Epithelial cell of proximal tubule (primary cell): ENCODE data around the gene FGFR2. TPM values are rescaled to one million over a fixed set of nuclear protein-coding genes. Genes with fewer than 3 reads are reported as not detected.

Experiments
- DNase-seq: peaks from one replicate; pipeline ENCODE4 v3.0.0-alpha.2; 2011; ENCODE audit warnings: low read depth
- H3K4me3 ChIP-seq: 2 replicates; pipeline ENCODE4 v1.5.1; 2011; ENCODE audit warnings: low read depth, mild to moderate bottlenecking, low read length
- total RNA-seq: library from RNA; depleted of rRNA; stranded (reverse); fragments of >200 nt; gene quantifications from 2 replicates; pipeline ENCODE4 v1.2.3, GENCODE V29; 2015
- TF ChIP-seq, protein P1 (sequence below): conservative IDR thresholded peaks from 2 replicates; pipeline ENCODE4 v1.5.1; 2012; ENCODE audit warnings: low read depth, mild to moderate bottlenecking, low read length

Gene FGFR2
- total RNA-seq, 1 donor from 2014 or later, result 1.6 TPM

DNA sequence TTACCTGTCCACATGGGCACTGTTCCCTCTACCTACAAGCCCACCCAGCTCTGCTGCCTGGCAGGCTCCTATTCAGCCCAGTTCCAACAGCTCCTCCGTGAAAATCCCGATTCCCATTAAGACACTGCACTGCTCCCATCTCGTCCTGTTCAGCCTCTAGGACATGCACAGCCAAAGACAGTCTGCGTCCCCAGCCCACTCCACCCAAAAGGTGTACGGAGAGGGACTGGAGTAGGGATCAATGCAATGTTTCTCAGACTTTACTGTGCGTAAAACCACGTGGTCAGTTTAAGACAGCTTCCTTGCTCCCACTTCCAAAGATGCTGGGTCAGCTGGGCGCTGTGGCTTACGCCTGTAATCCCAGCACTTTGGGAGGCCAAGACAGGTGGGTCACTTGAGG lies 19.9 kb downstream of the FGFR2 start:
- no peak for DNase-seq
- H3K4me3 ChIP-seq, result no peak overlapping the region
- TF ChIP-seq, protein P1, sequence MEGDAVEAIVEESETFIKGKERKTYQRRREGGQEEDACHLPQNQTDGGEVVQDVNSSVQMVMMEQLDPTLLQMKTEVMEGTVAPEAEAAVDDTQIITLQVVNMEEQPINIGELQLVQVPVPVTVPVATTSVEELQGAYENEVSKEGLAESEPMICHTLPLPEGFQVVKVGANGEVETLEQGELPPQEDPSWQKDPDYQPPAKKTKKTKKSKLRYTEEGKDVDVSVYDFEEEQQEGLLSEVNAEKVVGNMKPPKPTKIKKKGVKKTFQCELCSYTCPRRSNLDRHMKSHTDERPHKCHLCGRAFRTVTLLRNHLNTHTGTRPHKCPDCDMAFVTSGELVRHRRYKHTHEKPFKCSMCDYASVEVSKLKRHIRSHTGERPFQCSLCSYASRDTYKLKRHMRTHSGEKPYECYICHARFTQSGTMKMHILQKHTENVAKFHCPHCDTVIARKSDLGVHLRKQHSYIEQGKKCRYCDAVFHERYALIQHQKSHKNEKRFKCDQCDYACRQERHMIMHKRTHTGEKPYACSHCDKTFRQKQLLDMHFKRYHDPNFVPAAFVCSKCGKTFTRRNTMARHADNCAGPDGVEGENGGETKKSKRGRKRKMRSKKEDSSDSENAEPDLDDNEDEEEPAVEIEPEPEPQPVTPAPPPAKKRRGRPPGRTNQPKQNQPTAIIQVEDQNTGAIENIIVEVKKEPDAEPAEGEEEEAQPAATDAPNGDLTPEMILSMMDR, result no peak

DNA sequence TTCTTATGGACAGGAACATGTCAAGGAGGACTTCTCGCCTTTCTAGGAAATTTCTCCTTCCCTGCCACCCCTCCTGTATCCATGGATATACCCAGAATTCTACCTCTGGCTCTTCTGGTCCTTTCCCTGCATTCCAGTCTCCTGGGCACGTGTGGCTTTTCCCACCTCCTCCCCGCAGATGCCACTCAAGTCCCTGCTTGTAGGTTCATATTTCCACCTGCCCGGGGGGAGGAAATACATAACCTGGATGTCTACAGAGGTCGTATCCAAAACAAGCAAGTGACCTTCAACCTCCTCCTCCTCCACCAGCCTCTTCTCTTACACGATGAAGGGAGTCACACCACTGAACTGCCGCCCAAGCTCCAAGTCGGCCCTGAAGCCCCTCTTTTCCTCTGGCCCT lies 20.7 kb downstream of the FGFR2 start:
- DNase-seq, result no peak
- H3K4me3 ChIP-seq, result no peak overlapping the region

DNA sequence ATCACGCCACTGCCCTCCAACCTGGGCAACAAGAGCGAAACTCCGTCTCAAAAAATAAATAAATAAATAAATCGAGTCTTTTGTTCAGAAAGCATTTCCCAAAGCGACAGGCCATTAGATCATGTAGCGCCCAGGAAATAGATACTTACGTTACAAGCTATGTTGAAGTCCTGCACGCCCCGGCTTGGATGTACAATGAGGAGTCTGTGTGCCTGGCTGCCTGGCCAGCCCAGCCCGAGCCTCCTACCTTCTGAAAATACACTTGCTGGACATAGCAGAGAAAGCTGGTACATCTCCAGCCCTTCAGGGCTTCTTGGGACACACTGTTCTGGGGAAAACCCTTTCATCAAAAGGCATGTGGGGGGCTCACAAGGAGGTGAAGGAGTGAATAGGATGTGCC lies 22.1 kb downstream of the FGFR2 start:
- no peak overlapping the region for H3K4me3 ChIP-seq
- TF ChIP-seq, protein P1, result no peak
- DNase-seq, result no peak

More for the DNA sequence above, 20.7 kb downstream of the FGFR2 start:
- TF ChIP-seq, protein P1, result no peak

DNA sequence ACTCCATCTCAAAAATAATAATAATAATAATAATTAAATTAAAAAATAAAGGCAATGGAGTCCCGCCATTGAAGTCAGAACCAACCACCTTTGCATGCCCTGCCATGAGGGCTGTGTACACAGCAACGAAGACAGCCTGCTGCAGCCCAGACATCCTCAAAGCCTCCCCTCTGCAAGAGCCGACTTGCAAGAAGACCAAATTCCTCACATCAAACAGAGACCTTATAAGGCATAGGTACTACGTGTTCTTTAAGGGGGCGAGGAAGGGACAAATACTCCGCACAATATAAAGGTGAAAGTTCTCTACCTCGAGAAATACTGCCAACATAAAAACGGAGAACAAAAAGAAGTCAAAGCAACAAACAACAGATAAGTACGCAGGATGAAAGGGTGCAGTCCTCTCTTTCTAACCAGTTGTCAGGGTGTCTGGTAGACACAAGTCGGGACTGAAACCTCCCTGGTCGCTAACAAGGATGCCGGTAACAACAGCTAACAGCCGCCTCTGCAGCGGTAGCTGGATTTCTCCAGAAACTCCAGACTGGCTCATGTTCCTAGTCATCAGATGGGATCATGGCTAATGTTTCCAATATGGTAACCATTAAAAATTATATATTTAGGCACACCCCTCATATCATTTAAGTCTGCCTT lies 23.6 kb downstream of the FGFR2 start:
- H3K4me3 ChIP-seq, result no peak overlapping the region
- TF ChIP-seq, protein P1, result no peak
- no peak for DNase-seq

DNA sequence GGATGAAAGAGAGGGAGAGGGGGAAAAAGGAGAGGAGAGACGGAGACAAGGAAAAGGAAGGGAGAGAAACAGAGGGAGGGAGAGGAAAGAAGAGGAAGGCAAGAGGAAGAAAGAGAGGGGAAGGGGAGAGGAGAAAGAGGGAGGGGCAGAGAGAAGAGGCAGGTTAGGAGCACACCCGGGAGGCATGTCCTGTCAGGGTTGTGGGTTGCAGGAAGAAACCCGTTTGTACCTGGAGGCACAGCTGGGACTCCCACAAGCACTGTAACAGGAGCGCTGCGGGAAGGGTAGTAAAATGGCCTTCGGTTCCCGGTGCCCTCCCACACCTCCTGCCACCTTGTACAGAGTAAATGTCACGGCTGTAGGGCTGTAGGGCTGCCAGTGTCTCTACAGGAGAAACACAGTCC lies 24.7 kb downstream of the FGFR2 start:
- no peak for DNase-seq
- no peak overlapping the region for H3K4me3 ChIP-seq
- TF ChIP-seq, protein P1, result no peak

DNA sequence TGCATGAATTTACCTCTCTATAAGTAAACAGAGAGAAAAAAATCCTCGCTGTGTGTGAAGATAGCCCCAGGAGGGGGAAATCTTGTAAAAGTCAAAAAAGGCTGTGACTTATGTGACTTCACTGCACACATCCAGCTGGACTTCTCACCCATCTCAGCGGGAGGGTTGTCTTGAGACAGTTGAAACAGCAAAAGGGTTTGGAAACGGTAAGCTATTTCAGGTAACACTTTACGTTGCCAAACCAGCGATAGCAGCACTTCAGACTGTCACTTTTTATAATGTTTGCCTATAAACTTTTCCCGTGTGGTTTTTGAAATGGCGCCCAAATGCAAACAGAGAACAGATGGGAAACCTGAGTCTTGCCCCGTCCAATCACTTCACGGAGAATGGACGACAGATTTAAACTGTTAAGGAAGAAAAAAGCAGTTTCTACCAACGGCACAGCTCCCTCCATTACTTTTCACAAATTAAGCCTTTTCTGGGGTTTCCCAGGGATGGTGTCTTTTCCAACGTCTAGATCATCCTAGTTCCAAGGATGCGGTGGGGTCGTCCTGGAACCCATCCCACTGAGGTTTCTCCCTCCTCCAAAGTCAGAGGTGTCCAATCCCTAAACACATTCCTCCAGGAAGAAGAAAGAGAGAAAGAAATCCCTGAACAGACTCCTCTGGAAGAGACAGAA lies 25.2 kb downstream of the FGFR2 start:
- no peak for DNase-seq
- TF ChIP-seq, protein P1, result no peak
- no peak overlapping the region for H3K4me3 ChIP-seq

DNA sequence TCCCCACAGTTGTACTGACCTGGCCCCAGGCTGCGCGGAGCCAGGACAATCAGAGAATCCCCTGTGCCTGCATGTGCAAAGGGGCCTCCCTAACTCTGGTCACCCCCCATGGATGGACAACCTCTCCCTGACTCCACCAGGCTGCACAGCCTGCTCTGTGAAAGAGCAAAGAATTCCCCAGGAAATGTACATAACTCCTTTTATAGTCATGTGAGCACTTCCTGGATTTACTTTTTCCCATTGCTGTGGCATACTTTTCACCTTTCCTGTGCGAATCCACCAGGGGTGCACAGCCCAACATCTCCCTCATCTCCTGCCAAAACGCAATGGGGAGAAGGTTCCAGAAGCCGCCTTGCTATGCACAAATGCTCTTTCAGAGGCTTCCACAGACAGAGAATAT lies 27.9 kb downstream of the FGFR2 start:
- TF ChIP-seq, protein P1, result no peak
- DNase-seq, result no peak
- no peak overlapping the region for H3K4me3 ChIP-seq
